Sciatic nerve (tissue), 2 donors: ENCODE data around the gene VN1R5. TPM values are rescaled to one million over a fixed set of nuclear protein-coding genes. Genes with fewer than 3 reads are reported as not detected.
"Not testable (repeated sequence)": the region's sequence is repeated elsewhere in the genome, so short reads cannot be mapped to it uniquely, and the experiment has no call there.

Source experiments
- ATAC-seq: fragments of 200-7000 bp; cut with Tn5 transposase; one replicate; pipeline ENCODE4 v1.9.1; 2020; ENCODE audit warnings: mild to moderate bottlenecking, moderate library complexity
- DNase-seq: peaks from one replicate; pipeline ENCODE4 v3.0.0-alpha.2; 2020; ENCODE audit warnings: low spot score
- intact Hi-C: fragments of 100-400 bp; cut with DNase I; formaldehyde crosslinking; loops from one replicate; pipeline ENCODE4 v1.14.2; 2022
- total RNA-seq: library from RNA; stranded (reverse); fragmentation: NEBNext Ultra II Directional; extraction: Animal tissue kit (Norgen Biotek cat#: 25700); gene quantifications from one replicate; pipeline ENCODE4 v1.2.1, GENCODE V29; 2021
- donor health status: DM: no; HTN: no; CAD: no.
- donor health status: DM: no; HTN: no; CAD: no.

Gene VN1R5
- total RNA-seq: not detected

GRCh38 chr1:247255772-247256171 is at the start of gene VN1R5:
VN1R5 (plus strand) TSS chr1:247256072.
- intact Hi-C loops, ATAC-seq, DNase-seq: not testable (repeated sequence)

GRCh38 chr1:247209396-247209795 is 46.5 kb upstream of the VN1R5 start:
- intact Hi-C loops: no loop called here
- ATAC-seq (no peak), DNase-seq (no peak)

DNA sequence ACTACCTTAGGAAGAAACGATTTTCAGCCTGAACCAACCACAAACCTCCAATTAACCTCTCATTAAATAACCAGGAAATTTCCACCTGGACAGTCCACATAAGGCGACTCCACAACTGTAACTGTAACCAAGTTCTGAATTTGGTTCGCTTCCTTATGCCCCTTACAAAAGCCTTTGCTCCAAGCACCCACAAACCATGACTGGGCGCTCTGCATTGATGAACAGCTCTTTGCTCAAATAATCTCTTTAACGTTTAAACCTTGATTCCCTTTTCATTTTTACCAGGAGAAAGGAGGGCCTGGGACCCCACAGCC is 45.9 kb upstream of the VN1R5 start:
- intact Hi-C loops: no loop called here
- DNase-seq (no peak), ATAC-seq (no peak)

DNA sequence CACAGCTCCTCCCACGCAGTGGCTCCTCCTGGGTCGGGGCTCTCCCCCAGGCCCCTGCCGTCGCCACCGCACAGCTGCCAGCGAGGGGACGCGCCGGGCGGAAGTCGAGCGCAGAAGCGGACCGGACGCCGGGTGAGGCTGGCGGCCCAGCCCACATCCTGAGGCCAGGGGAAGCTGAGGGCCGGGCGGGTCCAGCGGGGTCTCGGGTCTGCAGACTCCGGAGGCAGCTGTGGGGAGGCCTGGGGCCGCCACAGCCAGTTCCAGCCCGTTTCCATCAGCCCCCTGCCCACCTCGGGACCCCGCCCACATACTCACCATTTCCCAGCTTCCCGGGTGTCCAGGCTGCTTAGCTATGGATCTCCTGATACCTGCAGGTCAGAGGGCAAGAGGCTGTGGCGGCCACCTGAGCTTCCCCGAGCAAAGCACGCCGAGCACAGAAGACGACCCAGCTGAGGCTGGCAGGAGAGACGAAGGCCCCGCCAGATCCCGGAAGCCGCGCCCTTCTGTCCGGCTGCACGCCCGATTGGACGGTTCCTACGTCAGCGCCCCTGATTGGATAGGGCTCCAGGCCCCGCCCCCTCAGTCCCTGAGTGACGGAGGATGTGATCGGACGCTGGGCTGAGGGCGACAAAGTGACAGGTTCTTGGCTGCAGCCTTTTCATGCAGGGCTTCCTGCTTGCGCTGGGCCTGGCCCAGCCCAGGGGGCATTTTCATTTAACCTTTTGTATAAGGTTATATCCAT is 45.3 kb upstream of the VN1R5 start:
- ATAC-seq (peak; percentile 100), DNase-seq (peak; percentile 98)
- intact Hi-C loops: no loop called here

- DNase-seq: no peak
- intact Hi-C loops: no loop called here
These were observed 44.5 kb upstream of the VN1R5 start for GRCh38 chr1:247211339-247211738.

GRCh38 chr1:247212012-247212411 is 43.9 kb upstream of the VN1R5 start:
- intact Hi-C loops: no loop called here
- ATAC-seq (no peak), DNase-seq (no peak)

More at GRCh38 chr1:247211339-247211738, 44.5 kb upstream of the VN1R5 start:
- ATAC-seq: no peak

GRCh38 chr1:247212627-247213617 is 43.0 kb upstream of the VN1R5 start:
- DNase-seq (no peak), ATAC-seq (no peak)
- intact Hi-C loops: no loop called here

DNA sequence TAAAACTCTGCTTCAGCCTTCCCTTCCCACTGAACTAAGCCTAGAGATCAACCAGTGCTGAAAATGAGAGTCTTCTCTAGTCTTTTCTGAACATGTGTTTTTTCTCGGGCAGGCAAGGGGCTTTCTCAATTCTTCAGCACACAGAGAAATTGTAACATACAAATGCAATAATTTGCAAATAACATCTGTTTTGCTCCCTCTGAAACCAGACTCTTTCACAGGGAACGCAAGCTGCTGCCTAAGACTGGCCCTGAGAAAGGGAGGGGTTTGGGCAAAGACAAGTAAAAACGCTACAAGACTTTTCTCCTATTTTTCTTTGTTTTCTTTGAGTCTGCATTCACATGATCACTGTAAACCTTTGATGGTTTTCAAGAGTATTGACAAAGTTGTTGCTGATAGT is 39.6 kb upstream of the VN1R5 start:
- ATAC-seq (no peak), DNase-seq (no peak)
- intact Hi-C loops: no loop called here

DNA sequence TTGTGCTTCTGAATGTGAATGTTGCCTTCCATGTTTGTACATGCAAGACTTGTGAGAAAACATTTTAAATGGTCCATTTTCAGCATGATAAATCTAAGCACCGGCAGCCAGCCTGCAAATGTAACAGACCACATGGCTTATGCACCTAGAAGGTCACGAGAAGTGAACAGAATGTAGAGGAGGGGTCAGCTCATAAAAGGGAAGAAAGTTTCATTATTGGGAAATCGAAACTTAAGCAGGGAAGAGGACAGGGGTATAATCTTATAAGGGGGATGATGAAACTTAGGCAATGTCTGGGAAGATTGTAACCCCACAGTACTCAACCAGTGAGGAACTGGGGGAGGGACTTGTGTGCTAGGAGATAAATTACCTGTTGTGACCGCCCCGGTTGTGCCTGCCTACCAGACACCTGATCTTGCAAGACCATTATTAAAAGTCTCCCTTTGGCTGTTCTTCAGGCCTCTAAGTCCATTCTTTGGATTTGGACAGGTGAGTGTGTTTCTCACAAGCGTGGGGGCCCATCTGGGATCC is 37.7 kb upstream of the VN1R5 start:
- no peak for ATAC-seq
- DNase-seq: no peak
- intact Hi-C loops: no loop called here

GRCh38 chr1:247220280-247220679 is 35.6 kb upstream of the VN1R5 start:
- DNase-seq, ATAC-seq, intact Hi-C loops: not testable (repeated sequence)

GRCh38 chr1:247222840-247223239 is 33.0 kb upstream of the VN1R5 start:
- ATAC-seq (no peak), DNase-seq (no peak)
- intact Hi-C loops: no loop called here

DNA sequence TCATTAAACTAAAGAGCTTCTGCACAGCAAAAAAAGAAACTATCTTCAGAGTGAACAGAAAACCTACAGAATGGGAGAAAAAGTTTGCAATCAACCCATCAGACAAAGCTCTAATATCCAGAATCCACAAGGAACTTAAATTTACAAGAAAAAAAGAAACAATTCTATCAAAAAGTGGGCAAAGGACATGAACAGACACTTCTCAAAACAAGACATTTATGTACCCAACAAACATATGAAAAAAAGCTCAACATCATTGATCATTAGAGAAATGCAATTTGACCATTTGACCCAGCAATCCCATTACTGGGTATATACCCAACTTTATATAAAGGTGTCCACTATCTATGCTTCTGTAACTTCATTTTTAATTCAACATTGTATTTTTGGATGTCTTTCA is 31.1 kb upstream of the VN1R5 start:
- no peak for DNase-seq
- intact Hi-C loops: no loop called here
- ATAC-seq: no peak

DNA sequence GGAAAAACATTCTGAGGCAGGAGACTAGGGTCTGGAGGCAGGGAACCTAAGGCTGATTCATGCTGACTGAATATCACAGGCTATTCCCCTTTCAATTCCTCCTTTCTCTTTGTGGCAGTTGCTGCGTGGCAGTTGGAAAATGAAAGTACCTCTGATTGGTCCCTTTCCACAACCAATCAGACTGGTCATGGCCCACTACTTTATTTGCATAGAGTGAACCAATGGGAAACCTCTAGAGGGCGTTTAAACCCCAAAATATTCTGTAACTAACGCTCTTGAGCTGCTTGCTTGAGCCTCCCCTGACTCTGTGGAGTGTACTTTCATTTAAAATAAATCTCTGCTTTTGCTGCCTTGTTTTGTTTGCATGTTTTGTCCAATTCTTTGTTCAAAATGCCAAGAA is 27.7 kb upstream of the VN1R5 start:
- intact Hi-C loops: no loop called here
- ATAC-seq (no peak), DNase-seq (no peak)

DNA sequence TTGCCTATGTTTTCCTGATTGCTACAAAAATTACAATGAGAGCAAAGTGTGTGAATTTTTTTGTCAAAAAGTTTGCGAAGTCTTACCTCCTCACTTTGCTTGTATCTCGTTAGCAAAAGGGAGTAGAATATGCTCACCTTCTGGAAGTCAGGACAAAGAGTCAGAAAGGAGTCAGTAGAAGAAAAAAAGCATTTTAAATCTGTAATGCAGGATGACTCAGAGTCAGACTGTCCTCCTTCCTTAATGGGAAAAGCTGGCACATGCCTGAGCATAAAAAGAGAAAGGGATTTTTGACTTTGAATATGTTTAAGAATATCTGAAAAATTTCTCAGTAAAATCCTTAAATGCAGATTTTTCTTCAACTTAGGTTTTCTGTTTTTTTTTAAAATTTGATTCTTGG is 14.2 kb upstream of the VN1R5 start:
- intact Hi-C loops: no loop called here
- no peak for ATAC-seq
- DNase-seq: no peak

DNA sequence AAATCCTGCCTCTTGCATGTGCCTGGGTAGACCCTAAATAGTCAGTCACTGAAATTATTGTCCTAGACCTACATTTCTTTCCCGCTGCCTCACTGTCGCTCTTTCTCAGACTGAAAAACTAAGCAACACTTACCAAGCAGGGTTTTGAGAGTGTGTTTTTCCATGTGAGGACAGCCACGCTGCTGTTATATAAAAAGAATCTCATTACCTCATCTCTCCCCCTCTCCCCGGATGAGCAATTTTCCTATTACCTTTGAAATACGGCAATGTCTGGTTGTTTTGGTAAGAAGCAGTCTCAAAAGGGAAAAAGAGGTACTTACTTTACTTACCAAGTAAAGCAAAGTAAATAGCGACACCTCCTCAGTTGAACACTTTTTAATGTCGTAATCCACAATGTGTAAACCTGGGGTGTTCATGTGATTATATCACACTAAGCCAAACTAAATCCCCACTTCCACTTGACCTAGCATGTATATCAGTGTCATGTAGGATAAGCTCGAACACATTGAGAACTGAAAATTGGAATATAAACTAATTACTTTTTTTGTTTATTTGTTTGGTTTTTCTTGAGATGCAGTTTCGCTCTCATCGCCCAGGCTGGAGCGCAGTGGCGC is 12.2 kb upstream of the VN1R5 start:
- ATAC-seq (no peak), DNase-seq (no peak)
- intact Hi-C loops: no loop called here

- intact Hi-C loops: no loop called here
- DNase-seq: no peak
- ATAC-seq: no peak
These were observed 9.4 kb upstream of the VN1R5 start for GRCh38 chr1:247246325-247247115.

GRCh38 chr1:247247568-247247967 is 8.3 kb upstream of the VN1R5 start:
- no peak for ATAC-seq
- intact Hi-C loops: no loop called here
- DNase-seq: no peak

- intact Hi-C loops: no loop called here
These were observed 10.2 kb downstream of the VN1R5 start for GRCh38 chr1:247266053-247266452.

More at GRCh38 chr1:247266053-247266452, 10.2 kb downstream of the VN1R5 start:
- ATAC-seq: no peak
- DNase-seq: no peak
